C1 segment of cervical spinal cord (tissue), 14 donors: Measurements from ENCODE around the gene LINC00237.

Source experiments
- DNase-seq, 14 donors: peaks; one replicate each; lab custom pipeline; 2025; lab: John Stamatoyannopoulos, UW

The LINC00237 gene

DNA sequence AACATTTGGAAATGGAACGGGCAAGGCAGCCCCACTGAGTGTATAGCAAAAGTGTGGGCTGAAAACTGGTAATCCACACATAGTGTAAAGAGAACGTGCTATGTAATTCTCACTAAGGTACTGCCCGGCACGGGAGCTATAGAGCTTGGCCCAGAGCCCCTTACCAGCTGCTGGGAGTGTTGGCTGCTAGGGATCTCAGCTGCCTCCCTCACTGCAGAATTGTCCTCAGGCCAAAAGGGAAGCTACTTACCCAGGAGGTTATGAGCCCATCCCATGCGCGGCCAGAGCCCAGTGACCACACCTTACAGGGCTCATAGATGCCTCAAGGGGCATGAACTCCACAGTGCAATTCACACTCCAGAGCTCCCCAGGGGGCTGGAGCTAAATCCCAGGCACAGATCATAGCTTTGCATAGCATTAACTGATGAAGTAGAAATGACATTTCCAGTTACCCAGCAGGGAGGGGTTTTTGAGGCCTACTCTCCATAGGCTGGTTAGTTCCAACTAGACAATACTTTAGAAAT lies 56.8 kb downstream of the LINC00237 start:
- no peak for DNase-seq

DNA sequence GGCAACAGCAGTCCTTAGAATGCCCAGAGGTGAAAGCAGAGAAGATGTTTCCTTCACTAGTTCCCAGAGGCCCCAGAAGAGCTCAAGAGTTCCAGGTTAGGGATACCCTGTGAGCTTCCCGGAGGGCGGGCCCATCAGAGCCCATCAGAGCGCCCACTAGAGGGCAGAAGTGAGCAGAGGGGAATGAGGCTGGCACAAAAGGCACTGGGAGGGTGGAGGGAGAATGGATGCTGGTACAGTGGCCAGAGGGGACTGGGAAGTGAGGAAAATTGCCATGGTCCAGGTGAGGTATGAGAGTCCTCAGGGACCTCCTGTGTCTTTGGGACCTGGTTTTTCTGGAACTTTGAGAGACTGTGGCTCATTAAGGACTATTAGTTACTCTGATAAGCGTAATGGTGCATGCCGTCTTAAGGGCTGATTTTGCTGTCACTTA lies 57.3 kb downstream of the LINC00237 start:
- DNase-seq: peak in 4 of 14 donors; percentile 1 to 33 (median 16)

DNA sequence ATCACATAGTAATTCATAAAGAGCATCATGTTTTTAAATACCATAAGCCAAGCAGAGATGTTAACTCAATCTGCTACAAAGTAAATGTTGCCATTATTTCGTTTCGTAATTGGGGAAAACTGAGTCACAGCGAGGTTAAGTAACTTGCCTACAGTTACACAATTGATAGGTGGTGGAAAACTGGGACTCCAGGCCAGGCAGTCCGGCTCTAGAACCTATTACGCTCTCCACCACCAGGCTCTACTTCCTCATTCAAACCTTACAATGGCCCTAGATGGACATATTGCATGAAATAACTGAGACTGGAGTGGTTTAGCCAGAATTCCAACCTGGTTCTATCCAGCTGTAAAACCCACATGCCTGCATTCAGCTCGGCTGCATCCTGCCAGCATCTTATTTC lies 58.2 kb downstream of the LINC00237 start:
- no peak for DNase-seq

DNA sequence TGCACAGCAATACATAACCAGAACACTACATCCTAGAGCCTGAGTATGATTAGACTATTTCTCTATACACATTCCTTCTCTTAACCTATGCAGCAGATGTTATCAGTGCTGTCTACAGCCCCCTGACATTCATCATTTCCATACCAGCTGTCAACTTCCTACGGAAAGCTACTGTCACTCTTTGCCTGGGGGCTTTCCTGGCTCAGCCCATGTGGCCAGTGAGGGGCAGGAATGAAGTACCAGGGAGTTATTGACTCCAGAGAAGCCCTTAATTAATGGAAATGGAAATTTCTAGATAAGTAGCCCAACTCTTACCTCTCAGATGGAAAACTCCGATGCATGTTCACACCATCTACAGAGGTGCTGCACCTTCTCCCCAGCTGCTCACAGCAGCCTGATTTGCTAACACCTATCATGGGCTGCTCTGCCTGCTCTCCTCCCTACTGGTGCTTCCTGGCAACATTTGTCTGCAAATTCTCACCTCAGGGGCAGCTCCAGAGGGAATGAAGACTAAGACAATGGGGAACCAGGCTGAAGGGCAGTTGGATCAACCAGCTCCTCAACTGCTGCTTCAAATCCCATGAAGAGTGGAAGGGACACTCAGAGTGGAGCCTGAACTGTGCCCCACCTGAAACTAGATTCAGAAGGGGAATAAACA lies 59.6 kb downstream of the LINC00237 start:
- DNase-seq: no peak
